ENCODE data around the gene GMPR. TPM values are rescaled to one million over a fixed set of nuclear protein-coding genes. Genes with fewer than 3 reads are reported as not detected.

The GMPR gene
- total RNA-seq, 1 experiment from 2014 or later: 24.0 TPM

DNA sequence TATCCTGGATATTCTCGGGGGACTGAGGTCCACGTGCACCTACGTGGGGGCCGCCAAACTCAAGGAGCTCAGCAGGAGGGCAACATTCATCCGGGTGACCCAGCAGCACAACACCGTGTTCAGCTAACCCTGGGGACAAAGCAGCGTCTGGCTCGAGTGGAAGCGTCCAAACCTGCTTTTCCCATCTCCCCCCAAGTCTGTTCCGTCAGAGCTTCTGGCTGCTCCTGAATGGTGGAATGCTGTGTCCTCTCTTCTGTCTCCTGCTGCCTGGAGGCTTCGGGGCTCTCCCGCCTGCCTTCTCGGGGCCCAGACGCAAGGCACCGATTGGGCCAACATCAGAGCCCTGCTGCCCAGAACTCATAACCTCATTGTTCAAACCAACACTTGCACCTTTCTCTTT, 56.7 kb downstream of the GMPR start:
- ATAC-seq (no peak), DNase-seq (ENCODE audit: low read depth, low spot score) (no peak)
- intact Hi-C loops (cut with micrococcal nuclease): no loop called here
- Histone ChIP-seq H3K4me1 (ENCODE audit: control insufficient read depth in 1 of 2, insufficient read depth in 2 of 2, low read length in 2 of 2) (no peaks in the 10 kb centered on the region), H3K36me3 (ENCODE audit: control insufficient read depth in 1 of 2, insufficient read depth in 2 of 2, low read length in 2 of 2) (no peaks in the 10 kb centered on the region; a peak in 1 of 4 replicates), H3K4me2 (ENCODE audit: low read length) (no peak overlapping the region), H4K20me1 (ENCODE audit: insufficient read depth) (no peaks in the 10 kb centered on the region), H3K9ac (ENCODE audit: low read length) (no peak overlapping the region), H3K9me2 (ENCODE audit: insufficient read depth) (no peaks in the 10 kb centered on the region), H3K27ac (ENCODE audit: low read depth, low read length) (no peak overlapping the region), H3K79me2 (ENCODE audit: insufficient read depth, low read length) (no peaks in the 10 kb centered on the region), H3K9me3 (ENCODE audit: control insufficient read depth in 1 of 2, insufficient read depth in 1 of 2, low read depth in 1 of 2, low read length in 2 of 2) (no peaks in the 10 kb centered on the region), H2AFZ (ENCODE audit: low read depth, low read length, poor library complexity, severe bottlenecking) (no peak overlapping the region), H3K27me3 (ENCODE audit: insufficient read depth, low read length) (no peaks in the 10 kb centered on the region), H3K4me3 (replicated peaks in 1 of 2; ENCODE audit: low read depth in 1 of 2, low read length in 2 of 2) (no peak overlapping the region)
- ChIA-PET CTCF (no interaction called here), POLR2A (no interaction called here), RAD21 (ENCODE audit: low non-redundant PET in 1 of 2, low total read pairs in 2 of 2, uncharacterized antibody in 2 of 2, unreplicated experiment in 2 of 2) (no interaction called here)
- no TSS peak for BruUV-seq (replicated peaks)
- TF ChIP-seq EGR1 (IDR thresholded peaks at IDR 0.05; ENCODE audit: low read depth) (no peak), POLR2AphosphoS5 (IDR thresholded peaks at IDR 0.05; ENCODE audit: low read depth, low read length) (no peak), SP1 (IDR thresholded peaks at IDR 0.05; ENCODE audit: low read depth) (no peak), TCF7L2 (IDR thresholded peaks at IDR 0.05; ENCODE audit: borderline replicate concordance, extremely low read depth, insufficient read depth, insufficient read length) (no peak), SRF (IDR thresholded peaks at IDR 0.05; ENCODE audit: low read depth) (no peak), SIN3A (IDR thresholded peaks at IDR 0.05; ENCODE audit: low read depth) (no peak), ZNF274 (IDR thresholded peaks at IDR 0.05; ENCODE audit: low read depth, low read length) (no peak), ELF1 (IDR thresholded peaks at IDR 0.05; ENCODE audit: borderline replicate concordance, low read depth) (no peak), YY1 (IDR thresholded peaks at IDR 0.05; ENCODE audit: extremely low read depth, insufficient replicate concordance, low read depth, low read length) (no peak), EZH2phosphoT487 (IDR thresholded peaks at IDR 0.05; ENCODE audit: borderline replicate concordance) (no peak), ZBTB33 (IDR thresholded peaks at IDR 0.05; ENCODE audit: extremely low read depth, insufficient replicate concordance, low read length) (no peak), JUND (IDR thresholded peaks at IDR 0.05) (no peak), POLR2A (IDR thresholded peaks at IDR 0.05; ENCODE audit: borderline replicate concordance, extremely low read depth, insufficient read depth, insufficient read length) (no peak), CEBPB (IDR thresholded peaks at IDR 0.05; ENCODE audit: low read depth) (no peak)
- TF ChIP-seq, protein P1, sequence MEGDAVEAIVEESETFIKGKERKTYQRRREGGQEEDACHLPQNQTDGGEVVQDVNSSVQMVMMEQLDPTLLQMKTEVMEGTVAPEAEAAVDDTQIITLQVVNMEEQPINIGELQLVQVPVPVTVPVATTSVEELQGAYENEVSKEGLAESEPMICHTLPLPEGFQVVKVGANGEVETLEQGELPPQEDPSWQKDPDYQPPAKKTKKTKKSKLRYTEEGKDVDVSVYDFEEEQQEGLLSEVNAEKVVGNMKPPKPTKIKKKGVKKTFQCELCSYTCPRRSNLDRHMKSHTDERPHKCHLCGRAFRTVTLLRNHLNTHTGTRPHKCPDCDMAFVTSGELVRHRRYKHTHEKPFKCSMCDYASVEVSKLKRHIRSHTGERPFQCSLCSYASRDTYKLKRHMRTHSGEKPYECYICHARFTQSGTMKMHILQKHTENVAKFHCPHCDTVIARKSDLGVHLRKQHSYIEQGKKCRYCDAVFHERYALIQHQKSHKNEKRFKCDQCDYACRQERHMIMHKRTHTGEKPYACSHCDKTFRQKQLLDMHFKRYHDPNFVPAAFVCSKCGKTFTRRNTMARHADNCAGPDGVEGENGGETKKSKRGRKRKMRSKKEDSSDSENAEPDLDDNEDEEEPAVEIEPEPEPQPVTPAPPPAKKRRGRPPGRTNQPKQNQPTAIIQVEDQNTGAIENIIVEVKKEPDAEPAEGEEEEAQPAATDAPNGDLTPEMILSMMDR (IDR thresholded peaks at IDR 0.05 in 2 of 3, conservative IDR thresholded peaks at IDR 0.05 in 1 of 3; ENCODE audit: borderline replicate concordance in 1 of 3, insufficient read depth in 1 of 3, low read depth in 2 of 3, low read length in 2 of 3): no peak
- TF ChIP-seq, protein P2, sequence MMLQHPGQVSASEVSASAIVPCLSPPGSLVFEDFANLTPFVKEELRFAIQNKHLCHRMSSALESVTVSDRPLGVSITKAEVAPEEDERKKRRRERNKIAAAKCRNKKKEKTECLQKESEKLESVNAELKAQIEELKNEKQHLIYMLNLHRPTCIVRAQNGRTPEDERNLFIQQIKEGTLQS (IDR thresholded peaks at IDR 0.05): no peak
- TF ChIP-seq, protein P3, sequence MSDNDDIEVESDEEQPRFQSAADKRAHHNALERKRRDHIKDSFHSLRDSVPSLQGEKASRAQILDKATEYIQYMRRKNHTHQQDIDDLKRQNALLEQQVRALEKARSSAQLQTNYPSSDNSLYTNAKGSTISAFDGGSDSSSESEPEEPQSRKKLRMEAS (IDR thresholded peaks at IDR 0.05): no peak
